ENCODE data around the gene PROSER3.
"Not testable (repeated sequence)": the region's sequence is repeated elsewhere in the genome, so short reads cannot be mapped to it uniquely, and the experiment has no call there.

The PROSER3 gene

GRCh38 chr19:35759697-35760096 lies 1.7 kb downstream of the PROSER3 start:
- TF ChIP-seq CTCF (conservative IDR thresholded peaks at IDR 0.05; ENCODE audit: low read depth, low read length) = no peak
- DNase-seq (ENCODE audit: low read depth) = no peak
- H3K4me3 ChIP-seq (ENCODE audit: low read length) = no peak overlapping the region

DNA sequence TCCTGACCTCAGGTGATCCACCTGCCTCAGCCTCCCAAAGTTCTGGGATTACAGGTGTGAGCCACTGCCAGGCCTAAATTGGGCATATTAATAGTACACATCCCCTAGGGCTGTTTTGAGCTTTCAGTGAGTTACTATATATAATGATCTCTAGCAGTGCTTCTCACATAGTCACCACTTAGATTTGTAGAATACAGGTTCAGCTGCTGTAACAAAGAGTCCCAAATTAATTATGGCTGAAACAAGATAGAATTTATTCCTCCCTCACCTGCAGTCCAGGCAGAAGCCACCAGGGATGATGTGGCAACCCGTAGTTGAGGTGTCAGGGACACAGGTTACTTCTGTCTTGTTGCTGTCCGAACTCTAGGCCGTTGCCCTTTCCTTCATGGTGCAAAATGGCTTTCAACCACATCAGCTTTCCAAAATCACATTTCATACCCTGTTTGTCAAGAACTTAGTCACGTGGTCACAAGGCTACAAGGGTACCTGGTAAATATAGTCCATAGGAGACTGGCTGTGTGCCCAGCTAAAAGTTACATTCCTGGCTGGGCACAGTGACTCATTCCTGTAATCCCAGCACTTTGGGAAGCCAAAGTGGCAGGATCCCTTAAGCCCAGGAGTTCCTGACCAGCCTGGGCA lies 2.9 kb downstream of the PROSER3 start:
- no peak for DNase-seq (ENCODE audit: low read depth)
- TF ChIP-seq CTCF (conservative IDR thresholded peaks at IDR 0.05; ENCODE audit: low read depth, low read length) = no peak
- H3K4me3 ChIP-seq (ENCODE audit: low read length) = no peak overlapping the region

DNA sequence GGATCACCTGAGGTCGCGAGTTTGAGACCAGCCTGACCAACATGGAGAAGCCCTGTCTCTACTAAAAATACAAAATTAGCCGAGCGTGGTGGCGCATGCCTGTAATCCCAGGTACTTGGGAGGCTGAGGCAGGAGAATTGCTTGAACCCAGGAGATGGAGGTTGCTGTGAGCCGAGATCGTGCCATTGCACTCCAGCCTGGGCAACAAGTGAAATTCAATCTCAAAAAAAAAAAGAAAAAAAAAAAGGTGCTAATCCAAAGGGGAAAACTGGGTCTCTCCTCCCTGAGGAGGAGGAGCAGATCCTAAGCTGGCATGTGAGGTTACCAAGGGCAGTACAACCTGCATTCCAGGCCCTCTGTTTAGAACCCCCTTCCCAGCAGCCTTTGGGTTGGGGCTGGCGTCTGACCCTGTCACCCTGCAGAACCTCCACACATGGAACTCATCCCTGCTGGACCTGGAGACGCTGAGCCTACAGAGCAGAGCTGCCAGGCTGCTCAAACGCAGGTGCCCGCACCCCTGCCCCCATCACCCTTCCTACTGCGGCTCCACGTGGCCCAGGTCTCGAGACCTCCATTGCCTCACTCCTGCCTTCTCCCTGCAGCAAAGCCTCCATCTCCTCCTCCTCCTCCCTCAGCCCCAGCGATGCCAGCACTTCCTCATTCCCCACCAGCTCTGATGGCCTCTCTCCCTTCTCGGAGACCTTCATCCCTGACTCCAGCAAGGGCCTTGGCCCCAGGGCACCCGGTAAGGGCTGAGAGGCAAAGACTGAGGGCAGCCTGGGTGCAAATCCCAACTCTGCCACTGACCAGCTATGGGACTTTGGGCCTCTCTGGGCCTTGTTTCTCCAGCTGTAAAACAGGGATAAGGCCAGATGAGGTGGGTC lies 6.7 kb downstream of the PROSER3 start:
- no peak for TF ChIP-seq CTCF (conservative IDR thresholded peaks at IDR 0.05; ENCODE audit: low read depth, low read length)
- H3K4me3 ChIP-seq (ENCODE audit: low read length) = no peak overlapping the region
- DNase-seq (ENCODE audit: low read depth) = no peak

GRCh38 chr19:35766571-35767104 lies 8.7 kb downstream of the PROSER3 start:
- TF ChIP-seq CTCF (conservative IDR thresholded peaks at IDR 0.05; ENCODE audit: low read depth, low read length) = no peak
- no peak overlapping the region for H3K4me3 ChIP-seq (ENCODE audit: low read length)
- no peak for DNase-seq (ENCODE audit: low read depth)

- no peak for TF ChIP-seq CTCF (conservative IDR thresholded peaks at IDR 0.05; ENCODE audit: low read depth, low read length)
- H3K4me3 ChIP-seq (ENCODE audit: low read length) = no peak overlapping the region
- no peak for DNase-seq (ENCODE audit: low read depth)
Observed at GRCh38 chr19:35767288-35768081, 9.5 kb downstream of the PROSER3 start.

GRCh38 chr19:35768082-35768421 lies 10.1 kb downstream of the PROSER3 start:
- no peak overlapping the region for H3K4me3 ChIP-seq (ENCODE audit: low read length)
- no peak for TF ChIP-seq CTCF (conservative IDR thresholded peaks at IDR 0.05; ENCODE audit: low read depth, low read length)
- no peak for DNase-seq (ENCODE audit: low read depth)

- not testable (repeated sequence) for DNase-seq (ENCODE audit: low read depth); H3K4me3 ChIP-seq (ENCODE audit: low read length)
Observed at GRCh38 chr19:35772362-35772761, 14.4 kb downstream of the PROSER3 start.
